AG09319 (cell line): ENCODE data around the gene ELMO1.

Experiments used
- DNase-seq: peaks from one replicate; pipeline ENCODE4 v3.0.0-alpha.2; 2010; ENCODE audit warnings: low read depth; ENCODE audit errors: extremely low read depth
- CTCF ChIP-seq: IDR thresholded peaks from 2 replicates; pipeline ENCODE4 v1.5.1; 2011; ENCODE audit warnings: low read depth, mild to moderate bottlenecking, inconsistent platforms, low read length, moderate library complexity

Gene ELMO1

GRCh38 chr7:37028909-37029440, 419.7 kb downstream of the ELMO1 start:
- no peak for DNase-seq
- TF ChIP-seq CTCF, result no peak

GRCh38 chr7:37027557-37028341, 420.9 kb downstream of the ELMO1 start:
- no peak for TF ChIP-seq CTCF
- no peak for DNase-seq

- no peak for TF ChIP-seq CTCF
- DNase-seq, result no peak
Observed at GRCh38 chr7:37027104-37027503, 421.6 kb downstream of the ELMO1 start.

GRCh38 chr7:37018954-37019353, 429.7 kb downstream of the ELMO1 start:
- no peak for DNase-seq
- no peak for TF ChIP-seq CTCF

- no peak for DNase-seq
- no peak for TF ChIP-seq CTCF
Observed at GRCh38 chr7:37016064-37016878, 432.4 kb downstream of the ELMO1 start.

GRCh38 chr7:37015353-37016034, 433.2 kb downstream of the ELMO1 start:
- TF ChIP-seq CTCF, result no peak
- no peak for DNase-seq
